AG10803 (cell line): ENCODE data around the gene CDK19.

ENCODE experiments used
- DNase-seq: peaks from one replicate; pipeline ENCODE4 v3.0.0; 2010; ENCODE audit warnings: low read depth
- H3K4me3 ChIP-seq: 2 replicates; pipeline ENCODE4 v1.5.1; 2011; ENCODE audit warnings: mild to moderate bottlenecking, low read length, control low read depth
- CTCF ChIP-seq: conservative IDR thresholded peaks from 2 replicates; pipeline ENCODE4 v1.5.1; 2011; ENCODE audit warnings: mild to moderate bottlenecking, low read length, control low read depth, inconsistent platforms

The CDK19 gene

GRCh38 chr6:110653381-110653780 lies 161.9 kb downstream of the CDK19 start:
- TF ChIP-seq CTCF: no peak
- H3K4me3 ChIP-seq: no peak overlapping the region
- DNase-seq: no peak

DNA sequence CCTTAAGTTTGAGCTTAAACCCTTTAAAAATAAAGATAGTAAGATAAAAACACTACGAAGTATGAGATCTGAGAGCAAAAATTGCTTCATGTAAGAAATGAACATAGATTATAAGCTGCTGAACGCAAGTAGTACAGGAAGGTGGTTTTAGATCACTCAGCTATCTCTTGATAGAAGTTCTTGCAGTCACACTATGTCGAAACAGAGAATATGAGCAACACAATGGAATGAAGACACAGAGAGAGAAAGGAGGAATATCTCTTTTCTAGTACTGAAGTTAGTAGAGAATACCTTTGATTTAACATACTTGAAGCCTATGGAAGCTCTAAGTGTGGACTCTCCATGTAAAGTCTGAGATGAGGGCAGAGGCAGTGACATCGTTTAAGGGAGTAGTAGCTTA lies 162.7 kb downstream of the CDK19 start:
- TF ChIP-seq CTCF: no peak
- DNase-seq: no peak

GRCh38 chr6:110650755-110651154 lies 164.5 kb downstream of the CDK19 start:
- TF ChIP-seq CTCF: no peak
- DNase-seq: no peak
- no peak overlapping the region for H3K4me3 ChIP-seq

More for the DNA sequence above, 162.7 kb downstream of the CDK19 start:
- no peak overlapping the region for H3K4me3 ChIP-seq

- DNase-seq: no peak
- no peak for TF ChIP-seq CTCF
- H3K4me3 ChIP-seq: no peak overlapping the region
Measured at GRCh38 chr6:110649704-110650103, 165.6 kb downstream of the CDK19 start.

- no peak for DNase-seq
- peak; percentile 30 for TF ChIP-seq CTCF
- H3K4me3 ChIP-seq: no peak overlapping the region
Measured at GRCh38 chr6:110646951-110647910, 168.0 kb downstream of the CDK19 start.

- no peak for DNase-seq
- no peak for TF ChIP-seq CTCF
- H3K4me3 ChIP-seq: no peak overlapping the region
Measured at GRCh38 chr6:110646419-110646698, 168.9 kb downstream of the CDK19 start.

- no peak for DNase-seq
- no peak overlapping the region for H3K4me3 ChIP-seq
- TF ChIP-seq CTCF: no peak
Measured at GRCh38 chr6:110645685-110646418, 169.4 kb downstream of the CDK19 start.
